ENCODE data around the gene TBRG4.
A peak's percentile ranks its signal among the peaks of the same experiment; 100 is the strongest.

The TBRG4 gene

DNA sequence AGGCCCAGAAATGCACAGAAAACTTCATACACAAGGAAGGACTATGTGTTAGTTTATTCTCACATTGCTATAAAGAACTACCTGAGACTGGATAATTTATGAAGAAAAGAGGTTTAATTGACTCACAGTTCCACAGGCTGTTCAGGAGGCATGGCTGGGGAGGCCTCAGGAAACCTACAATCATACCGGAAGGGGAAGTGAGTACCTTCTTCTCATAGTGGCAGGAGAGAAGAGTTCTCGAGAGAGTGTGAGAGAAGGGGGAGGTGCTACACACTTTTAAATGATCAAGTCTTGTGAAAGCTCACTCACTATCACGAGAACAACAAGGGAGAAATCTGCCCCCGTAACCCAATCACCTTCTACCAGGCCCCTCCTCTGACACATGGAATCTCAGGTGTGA, 29.3 kb upstream of the TBRG4 start:
- DNase-seq: no peak

DNA sequence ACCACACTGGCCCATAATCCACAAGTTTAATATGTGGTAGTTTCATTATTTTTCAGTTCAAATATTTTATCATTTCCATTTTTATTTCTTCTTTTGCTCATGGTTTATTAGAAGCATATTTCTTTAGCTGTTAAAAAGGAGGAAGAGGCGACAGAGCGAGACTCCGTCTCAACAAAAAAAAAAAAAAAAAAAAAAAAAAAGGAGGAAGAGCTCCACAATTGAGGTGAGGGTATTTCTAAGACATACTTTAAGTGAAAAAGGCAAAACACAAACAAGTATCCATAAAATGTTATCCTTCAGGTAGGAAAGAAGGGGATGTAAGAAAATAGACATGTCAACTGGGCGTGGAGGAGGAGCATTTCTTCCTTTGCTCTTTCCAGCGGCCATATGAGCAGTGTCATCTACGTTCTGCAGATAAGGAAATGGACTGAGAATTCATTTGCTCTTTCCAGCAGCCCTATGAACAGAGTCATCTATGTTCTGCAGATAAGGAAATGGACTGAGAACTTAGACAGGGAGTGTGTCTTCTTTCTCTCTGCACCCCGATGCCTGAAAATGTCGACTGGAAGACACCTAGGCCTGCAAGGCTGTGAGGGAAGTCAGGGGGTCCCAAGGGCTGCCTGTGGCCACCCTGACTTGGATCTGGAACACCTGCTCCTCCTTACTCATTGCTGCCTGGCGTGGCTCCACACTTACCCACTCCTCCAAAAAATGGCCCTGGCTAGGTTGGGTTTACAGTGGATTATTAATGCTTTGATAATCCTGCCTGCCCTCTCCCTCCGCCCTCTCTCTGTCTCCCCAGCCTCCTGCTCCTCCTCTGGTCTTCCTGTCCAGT, 27.2 kb upstream of the TBRG4 start:
- no peak for DNase-seq

DNA sequence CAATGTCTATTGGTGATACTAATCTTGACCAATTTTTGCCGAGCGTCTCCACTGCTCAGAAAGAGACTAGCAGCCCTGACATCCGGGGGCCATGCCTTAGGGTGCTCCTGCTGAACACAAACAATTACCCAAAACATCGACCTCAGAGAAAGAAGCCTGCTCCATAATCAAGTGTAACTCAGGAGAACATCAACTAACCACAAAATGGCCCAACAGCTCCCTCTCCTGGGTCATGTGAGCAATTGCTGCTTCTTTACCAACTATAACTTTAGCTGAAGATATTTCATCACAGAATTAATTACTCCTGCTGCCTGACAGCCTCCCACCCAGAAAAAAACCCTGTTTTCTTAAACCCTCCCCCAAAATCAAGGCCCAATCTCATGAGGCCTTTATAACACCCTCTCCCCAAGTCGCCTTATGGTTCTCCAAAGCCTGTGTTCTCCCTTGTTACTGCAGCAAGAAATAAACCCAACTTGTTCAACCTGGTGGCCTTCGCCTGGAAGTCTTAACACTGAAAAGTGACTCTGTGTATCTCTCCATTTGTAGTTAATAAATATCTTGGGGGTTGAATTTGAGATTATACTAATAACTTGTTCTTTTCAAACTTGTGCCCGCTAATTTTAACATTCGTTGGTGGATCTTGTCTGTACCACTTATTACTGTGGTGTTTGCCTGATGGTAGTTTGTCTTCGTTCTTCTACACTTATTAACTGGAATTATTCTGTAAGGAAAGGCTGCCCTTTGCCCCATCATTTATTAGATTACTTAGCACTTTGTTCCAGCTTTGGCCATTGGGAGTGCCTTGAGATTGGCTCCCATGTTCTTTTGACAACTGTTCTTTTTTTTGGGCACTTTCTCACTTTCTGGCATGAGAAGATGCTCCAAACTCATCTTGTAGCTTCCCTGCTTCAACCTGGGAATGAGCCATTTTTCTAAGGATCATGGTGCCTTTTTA, 24.9 kb upstream of the TBRG4 start:
- DNase-seq: peak; percentile 50

DNA sequence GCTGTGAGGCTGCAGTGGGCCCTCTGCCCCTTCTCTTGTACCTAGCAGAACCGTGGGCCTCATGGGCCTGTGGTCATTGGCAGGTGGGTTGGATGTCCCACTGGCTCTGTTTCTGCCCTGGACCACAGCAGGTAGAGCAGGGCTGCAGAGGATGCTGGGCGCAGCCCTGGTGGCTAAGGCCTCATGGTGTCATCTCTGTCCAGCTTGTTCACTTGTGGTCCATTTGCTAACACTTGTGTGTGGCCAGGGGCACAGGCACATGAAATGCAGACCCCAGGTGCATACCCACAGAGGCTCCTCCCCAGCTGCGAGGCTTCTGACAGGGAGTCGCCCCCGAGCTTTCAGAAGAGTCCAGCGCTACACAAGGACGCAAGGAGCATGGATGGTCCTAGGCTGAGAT, 22.4 kb upstream of the TBRG4 start:
- DNase-seq: no peak

DNA sequence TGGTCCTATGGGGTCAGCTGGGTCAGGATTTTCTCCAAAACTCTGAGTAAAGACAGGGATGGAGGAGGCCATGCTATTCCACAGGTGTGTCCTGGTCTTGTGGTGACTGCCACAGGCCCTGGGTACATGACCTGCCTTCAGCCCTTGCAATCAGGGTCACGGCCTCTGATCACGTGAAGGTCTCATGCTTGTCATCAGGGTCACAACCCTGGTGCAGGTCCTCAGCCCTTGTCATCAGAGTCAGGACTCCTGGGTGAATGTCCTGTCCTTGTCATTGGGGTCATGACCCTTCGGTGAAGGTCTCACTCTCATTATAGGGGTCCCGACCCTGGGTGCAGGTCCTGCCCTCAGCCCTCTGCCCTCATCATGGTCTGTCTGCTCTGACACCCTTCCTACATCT, 21.9 kb upstream of the TBRG4 start:
- no peak for DNase-seq

DNA sequence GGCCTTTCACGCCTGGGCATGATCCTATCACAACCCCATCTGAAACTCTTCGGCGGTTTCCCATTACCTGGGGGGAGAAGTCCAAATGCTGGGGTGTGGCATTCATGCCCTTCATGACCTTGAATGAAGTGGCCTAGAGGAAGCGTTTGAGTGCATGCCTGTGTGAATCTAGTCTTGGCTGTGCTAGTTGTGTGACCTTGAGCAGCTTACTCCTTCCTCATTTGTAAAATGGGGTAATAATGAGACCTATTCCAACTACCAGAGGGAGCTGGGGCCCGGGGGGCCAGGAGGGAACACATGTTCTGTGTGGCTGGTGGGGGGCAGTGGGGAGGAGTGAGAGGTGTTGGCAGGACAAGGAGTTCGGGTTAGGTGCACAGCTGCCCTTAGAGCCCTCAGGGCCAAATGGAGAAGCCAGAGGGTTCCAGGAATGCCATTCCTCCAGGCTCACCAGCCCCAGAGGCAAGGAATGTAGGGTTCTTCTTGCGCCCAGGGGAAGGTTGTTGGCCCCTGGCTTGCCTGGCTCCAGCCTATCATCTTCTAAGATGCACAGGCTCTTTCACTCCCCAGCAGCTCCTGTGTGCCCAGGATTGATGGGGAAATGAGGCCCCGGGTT, 21.3 kb upstream of the TBRG4 start:
- no peak for DNase-seq

DNA sequence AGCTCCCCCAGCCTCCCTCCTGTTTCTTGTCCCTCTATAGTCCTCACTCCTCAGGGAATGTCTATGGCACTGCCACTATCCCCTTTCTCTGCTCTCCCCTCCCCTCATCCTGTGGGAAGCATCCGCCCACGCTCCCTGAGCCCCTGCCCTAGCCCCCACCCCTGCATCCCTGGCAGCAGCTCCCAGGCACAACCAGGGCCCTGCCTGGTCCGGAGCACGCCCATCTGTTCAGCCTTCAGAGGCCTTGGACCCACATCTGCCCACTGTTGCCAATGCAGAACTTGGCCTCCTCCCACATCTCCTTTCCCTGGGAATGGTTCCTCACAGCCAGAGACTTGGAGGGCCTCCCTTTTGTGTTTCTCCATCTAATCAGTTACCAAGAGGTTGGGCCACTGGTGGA, 20.4 kb upstream of the TBRG4 start:
- DNase-seq: no peak

DNA sequence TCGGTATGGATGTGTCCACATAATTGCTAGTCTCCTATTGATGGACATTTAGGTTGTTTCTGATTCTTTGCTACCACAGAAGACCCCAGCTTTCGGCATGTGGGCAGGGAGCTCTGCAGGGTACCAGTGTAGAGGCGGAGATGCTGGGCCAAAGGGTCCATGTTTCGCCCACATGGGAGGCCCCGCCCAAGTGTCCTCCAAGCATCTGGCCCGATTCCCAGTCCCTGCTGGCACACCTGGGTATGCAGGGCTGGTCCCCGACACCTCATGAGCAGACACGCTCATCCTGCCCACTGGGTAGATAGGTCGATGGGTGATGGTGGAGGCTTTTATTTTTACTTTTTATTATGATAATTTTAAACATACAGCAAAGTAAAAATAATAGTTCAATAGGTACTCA, 19.4 kb upstream of the TBRG4 start:
- no peak for DNase-seq

DNA sequence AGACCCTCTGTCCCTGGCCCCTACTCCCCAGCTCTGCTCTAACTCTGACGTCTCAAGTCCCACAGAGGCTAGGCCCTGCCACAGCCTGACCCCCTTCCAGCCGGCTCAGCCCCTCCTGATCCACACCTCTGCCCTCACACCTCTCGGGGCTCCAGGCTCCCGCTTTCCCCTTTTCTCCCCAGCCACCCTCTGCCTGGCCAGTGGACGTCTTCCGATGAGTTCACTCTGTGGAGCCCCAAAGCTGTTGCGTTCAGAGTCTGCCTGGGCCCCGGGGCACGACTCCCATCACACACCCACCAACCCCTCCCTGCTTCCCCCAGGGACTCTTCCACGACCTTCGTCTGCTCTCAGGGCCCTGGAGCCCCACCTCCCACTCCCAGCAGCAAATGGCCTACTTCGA, 18.4 kb upstream of the TBRG4 start:
- DNase-seq: no peak

DNA sequence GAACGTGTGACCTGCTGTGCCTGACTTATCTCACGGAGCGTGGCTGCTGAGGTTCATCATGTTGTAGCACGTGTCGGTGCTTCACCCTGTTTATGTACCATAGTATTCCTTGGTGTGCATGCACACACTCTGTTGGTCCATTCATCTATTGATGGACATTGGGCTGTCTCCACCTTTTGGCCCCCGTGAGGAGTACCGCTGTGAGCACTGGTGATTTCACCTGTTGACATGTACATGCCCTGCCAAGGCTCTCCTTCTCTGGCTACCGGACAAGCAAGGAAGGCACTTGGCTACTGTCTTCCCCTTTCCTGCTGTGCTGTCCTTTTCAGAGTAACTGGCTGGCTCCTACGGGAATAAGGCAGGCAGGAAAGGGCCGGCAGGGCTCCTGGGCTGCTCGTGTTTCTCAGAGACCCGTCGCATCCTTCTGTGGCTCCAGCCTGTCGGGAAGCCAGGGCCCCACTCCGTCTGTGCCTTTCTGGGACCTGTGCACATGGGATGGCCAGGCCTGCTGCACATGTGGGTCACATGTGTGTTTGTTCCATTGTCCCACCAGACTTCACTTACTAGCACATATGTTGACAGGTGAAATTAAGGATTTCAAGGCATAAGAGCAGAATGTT, 17.8 kb upstream of the TBRG4 start:
- DNase-seq: no peak

DNA sequence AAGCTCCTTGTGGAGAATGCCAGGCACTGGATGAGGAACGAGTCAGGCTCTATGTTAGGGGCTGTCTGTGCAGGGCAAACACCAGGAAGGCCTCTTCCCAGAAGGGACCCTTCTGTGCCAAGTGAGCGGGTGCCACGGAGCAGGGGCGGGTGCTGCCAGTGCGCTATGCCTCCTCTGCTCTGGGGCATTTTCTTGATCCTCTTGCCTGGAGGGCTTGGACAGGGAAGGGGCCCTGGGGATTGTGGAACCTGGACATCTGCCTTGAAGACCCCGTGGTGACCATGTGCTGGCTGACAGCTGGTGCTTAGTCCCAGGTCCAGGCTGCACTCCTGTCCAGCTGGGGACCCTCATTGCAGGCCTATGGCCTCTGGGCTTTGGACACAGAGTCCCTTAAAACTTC, 15.4 kb upstream of the TBRG4 start:
- DNase-seq: no peak

DNA sequence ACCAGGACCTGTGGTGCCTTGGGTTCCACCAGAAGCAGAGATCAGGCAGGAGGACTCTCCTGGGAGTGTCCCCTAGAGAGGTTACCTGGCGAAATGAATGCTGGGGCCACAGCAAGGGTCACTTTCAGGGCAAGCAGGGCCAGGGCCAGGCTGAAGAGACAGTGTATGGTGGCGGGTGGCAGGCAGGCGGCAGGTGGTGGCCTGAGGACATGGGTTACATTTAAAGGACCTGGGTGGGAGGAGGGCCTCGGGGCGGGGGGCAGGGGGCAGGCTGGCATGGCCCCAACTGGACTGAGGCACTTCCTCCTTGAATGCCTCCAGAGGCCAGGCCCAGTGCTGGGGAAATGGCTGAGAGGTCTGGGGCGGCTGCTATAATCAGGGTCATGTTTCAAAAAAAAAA, 14.7 kb upstream of the TBRG4 start:
- no peak for DNase-seq

DNA sequence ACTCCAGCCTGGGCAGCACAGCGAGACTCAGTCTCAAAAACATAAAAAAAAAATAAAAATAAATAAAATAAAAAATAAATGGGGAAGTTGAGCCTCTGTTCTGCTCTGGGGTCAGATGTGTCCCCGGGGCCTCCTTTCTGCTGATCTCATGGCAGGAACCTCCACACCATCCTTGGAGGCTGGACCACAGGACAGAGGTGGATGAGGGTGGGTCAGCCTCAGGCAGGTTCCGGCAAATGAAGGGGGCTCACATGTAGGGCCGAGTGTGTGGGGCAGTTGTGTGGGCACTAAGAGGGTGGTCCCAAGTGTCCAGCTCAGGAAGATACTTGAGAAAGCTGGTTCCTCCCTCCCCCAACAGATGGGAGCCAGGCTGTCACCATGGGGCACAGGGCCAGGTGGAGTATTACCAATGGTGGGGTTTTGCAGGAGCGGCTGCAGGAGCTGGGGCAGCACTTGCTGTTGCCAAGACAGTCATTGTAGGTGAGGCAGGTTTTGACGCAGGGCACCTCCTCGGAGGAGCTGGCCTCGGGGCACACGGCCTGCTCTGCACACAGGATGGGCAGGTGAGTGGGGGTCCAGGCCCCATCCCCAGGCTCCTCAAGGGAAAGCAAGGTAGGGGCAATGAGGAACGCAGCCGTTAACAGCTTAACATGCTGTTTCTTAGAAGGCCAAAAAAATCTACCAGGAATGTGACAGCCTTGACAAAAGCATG, 13.9 kb upstream of the TBRG4 start:
- DNase-seq: no peak

DNA sequence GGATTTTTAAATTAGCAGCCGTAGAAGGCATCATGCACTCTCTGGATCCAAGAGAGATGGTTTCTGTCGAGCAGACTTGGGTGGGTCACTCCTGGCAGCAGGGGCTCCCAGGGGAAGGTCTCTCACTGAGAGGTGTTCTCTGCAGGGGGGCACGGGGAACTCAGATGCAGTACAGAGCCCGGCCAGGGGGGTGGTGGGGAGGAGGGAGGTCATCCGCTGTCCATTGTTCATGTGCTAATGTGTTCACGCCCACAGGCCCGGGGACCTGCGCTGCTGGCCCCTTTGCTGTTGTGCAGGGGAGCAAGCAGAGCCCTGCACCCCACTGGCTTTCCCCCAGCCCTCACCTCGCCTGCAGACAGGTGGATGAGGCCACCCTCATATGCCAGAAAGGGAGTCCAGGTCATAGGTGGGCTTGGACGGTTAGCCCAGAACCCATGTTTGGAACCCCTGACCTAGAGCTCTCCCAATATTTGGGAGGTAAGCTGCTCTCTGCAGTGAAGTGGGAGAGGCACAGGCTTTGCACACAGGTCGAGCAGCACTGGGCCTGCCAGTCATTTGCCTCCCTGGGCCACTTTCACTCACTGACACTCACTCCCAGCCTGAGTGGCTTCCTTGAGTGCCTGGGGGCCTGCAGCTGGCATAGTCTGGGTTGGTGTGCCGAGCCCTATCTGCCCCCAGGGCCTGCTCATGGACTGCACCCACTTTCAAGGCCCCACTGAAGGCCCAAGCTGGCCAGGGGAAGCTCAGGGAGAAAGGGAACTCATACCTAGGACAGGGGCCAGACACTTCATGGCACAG, 12.6 kb upstream of the TBRG4 start:
- no peak for DNase-seq

DNA sequence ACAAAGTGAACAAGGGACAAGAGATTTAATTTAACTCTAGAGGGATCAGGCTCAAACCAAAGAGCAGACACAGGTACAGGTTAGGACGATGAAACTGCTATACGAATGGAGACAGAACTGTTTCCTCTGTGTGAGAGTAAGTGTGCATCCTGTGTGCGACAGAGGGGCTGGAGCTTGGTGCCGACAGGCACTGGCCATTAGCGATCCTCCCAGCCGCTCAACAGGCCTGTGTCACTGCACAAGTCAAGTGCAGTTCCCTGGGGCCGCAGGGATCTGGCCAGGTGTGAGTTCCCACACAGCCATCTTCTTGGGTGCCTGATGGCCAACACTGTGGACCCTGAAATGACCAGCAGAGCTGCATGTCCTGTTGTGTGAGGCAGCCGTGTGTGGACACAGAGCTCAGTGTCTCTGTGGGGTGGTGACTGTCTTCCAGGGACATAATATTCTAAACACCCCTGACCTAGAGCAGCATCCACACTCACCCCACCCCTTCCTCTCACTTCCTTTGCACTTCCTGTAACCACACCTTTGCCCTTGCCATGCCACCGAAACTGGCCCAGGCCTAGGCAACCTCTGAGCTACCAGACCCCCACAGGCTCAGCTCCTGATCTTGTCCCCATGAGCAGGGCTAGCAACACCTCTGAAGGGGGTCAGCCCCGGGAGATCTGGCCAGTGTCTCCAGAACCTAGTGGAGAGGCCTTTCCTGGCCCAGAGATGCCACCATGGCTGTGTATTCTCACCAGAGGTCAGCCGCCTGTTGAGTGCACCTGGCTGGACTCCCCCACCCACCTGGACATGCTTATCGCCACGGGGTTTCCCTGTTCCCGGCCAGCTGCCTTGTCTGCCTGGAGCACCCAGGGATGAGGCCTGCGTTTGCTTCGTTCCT, 11.7 kb upstream of the TBRG4 start:
- no peak for DNase-seq

DNA sequence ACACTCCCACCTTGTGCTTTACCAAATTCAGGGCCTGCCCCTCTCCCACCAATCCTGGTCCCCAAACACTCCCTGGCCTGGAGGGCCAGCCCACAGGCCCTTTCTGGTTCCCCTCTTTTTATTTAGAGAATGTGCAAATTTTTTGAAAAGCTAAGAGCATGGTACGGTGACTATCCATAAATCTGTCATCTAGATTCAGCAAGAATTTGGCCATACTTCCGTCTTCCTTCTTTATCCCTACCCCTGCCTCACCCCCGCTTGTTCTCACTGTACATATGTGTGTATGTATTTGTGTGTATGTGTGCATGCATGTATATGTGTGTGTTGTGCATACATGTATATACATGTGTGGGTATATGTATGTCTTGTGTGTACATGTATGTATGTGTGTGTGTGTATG, 8.1 kb upstream of the TBRG4 start:
- no peak for DNase-seq

DNA sequence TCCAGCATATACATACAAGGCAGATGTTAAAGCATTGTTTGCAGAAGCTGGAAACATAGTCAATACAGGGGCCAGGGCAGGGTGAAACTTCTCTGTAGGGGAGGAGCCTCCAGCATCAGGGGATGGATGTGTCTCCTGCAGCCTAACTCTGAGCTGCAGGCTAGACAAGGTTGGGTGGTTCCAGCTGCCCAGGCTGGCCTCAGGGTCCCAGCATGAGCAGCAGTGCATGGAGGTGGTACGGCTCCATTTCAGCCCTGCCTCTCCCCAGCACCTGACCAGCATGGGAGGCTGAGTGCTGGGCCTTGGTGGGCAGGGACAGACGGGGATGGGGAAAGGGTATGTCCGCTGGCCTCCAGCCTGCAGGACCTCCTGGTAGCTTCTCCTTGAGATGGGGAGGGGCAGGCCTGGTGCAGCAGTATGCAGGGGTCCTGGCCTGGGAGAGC, 7.4 kb upstream of the TBRG4 start:
- no peak for DNase-seq

DNA sequence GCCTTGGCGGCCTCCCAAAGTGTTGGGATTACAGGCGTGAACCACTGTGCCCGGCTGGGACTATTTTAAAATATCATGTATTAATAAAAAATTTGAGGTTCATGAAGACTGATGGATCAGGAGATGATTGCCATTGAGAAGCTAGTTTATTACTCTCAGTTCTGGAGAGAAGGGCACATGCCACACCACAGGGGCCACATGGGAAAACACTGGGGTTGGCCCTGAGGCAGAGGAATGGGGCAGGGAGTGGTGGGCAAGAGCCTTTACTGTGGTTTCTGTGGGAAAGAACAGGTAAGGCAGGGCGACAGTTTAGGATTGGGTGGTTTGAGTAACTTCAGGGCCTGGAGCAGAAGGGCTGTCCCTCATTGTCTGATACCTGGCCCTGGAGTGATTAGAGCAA, 6.8 kb upstream of the TBRG4 start:
- DNase-seq: no peak

DNA sequence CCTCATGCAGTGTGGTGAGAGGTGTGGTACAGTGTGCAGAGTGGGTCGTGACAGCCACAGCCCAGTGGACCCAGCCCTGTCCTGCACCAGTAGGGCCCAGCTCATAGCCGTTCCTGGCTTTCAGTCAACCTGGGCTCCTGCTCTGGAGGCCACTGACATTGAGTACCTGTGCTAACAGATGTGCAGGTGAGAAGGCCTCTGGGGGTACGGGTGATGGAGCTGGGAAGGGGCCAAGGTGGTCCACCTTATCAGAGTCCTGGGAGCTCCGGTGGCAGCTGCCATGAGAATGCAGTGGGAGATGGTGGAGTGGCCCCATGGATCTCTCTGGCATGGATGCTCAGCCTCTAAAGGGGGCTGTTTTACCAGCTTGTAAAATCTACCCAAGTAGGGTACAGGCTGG, 6.1 kb upstream of the TBRG4 start:
- DNase-seq: no peak

DNA sequence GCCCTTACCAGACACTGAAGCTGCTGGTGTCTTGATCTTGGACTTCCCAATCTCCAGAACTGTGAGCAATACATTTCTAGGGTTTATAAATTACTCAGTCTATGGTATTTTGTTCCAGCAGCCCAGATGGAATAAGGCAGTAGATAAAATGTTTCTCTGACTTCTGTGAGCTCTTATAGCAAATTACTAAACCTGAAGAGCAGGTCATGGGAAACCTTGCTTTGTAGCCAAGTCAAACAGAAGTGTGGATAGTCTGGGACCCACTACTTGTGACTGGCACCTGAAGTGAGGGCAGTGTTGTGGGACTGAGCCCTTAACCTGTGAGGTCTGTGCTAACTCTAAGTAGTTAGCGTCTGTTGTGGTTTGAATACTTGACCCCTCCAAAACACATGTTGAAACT, 4.6 kb upstream of the TBRG4 start:
- no peak for DNase-seq

DNA sequence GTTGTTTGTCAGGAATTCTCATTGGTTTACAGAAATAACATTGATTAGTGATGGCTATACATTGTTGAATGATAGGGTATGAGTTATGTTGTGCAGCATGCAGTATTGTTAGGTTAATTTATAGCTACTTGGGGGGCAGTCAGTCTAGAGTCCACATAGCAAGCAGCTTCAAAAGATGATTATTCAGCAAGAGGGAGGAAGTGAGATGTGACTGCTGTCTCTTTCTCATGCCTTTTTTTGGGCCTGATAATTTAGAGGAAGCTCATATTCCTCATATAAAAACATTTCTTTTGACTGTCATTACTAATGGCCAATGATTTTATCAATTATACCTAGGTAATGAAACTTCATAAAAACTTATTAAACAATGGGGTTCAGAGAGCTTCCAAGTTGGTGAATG, 3.4 kb upstream of the TBRG4 start:
- DNase-seq: no peak
